Measurements from ENCODE around the gene CRYL1. TPM values are rescaled to one million over a fixed set of nuclear protein-coding genes. Genes with fewer than 3 reads are reported as not detected.
A peak's percentile ranks its signal among the peaks of the same experiment; 100 is the strongest.

CRYL1 gene
- polyA plus RNA-seq, 1 of the 3 experiments (the other 2 are of a cell fraction), result 34.8 TPM

DNA sequence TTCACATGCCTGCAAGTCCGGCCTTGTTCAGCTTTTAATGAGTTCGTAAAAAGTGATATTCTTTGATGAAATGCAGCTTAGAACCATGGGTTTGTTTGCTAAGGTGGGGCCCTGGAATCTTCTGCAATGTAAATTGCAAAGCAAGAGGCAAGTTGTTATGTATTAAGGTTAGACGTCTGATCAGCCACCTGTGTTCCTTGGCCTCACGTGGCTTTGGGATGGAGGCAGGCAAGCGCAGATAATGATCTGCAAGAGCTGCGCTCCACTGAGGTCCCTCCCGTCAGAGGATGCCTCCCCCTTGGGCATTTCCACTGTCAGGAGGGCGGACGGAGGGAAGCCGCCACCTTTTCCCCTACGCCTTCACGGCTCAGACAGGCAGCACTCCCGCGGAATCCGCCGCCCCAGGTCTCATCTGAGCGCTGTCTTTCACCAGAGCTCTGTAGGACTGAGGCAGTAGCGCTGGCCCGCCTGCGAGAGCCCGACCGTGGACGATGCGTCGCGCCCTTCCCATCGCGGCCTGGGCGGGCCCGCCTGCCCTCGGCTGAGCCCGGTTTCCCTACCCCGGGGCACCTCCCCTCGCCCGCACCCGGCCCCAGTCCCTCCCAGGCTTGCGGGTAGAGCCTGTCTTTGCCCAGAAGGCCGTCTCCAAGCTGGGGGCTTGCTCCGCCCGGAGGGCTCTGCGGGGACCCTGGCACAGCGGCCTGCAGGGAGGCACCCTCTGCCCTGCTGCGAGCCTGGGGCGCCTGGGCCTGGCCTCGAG, 110.9 kb downstream of the CRYL1 start:
- 67% methylated on average over 9 of the region's 45 CpGs for WGBS (ENCODE audit: low lambda C conversion rate)
- peaks cover 13% of the 10 kb centered on the region for H3F3A ChIP-seq (replicated peaks; ENCODE audit: insufficient read depth)
- no peak overlapping the region for H3K4me2 ChIP-seq
- no peaks in the 10 kb centered on the region for H3K9me2 ChIP-seq
- H3K36me3 ChIP-seq (replicated peaks in 1 of 2; ENCODE audit: control insufficient read depth in 1 of 2, insufficient read depth in 2 of 2, low read length in 1 of 2), result no peaks in the 10 kb centered on the region
- DNase-seq, result peak; percentile 41
- ChIA-PET CTCF (no interaction called here), POLR2A (no interaction called here)
- H3K9ac ChIP-seq, result no peak overlapping the region
- H3K27ac ChIP-seq (ENCODE audit: low read depth in 2 of 2, low read length in 1 of 2), result no peak overlapping the region
- no peak overlapping the region for H3K4me3 ChIP-seq (ENCODE audit: low read depth in 2 of 2, low read length in 1 of 2)
- H3K79me2 ChIP-seq (ENCODE audit: insufficient read depth), result no peaks in the 10 kb centered on the region
- no peaks in the 10 kb centered on the region; a peak in 2 of 4 replicates for H3K4me1 ChIP-seq (ENCODE audit: control insufficient read depth in 1 of 2, insufficient read depth in 2 of 2, low read depth in 1 of 2, low read length in 1 of 2)
- no peak overlapping the region for H2AFZ ChIP-seq (ENCODE audit: low read depth)
- H3K9me3 ChIP-seq, result no peaks in the 10 kb centered on the region
- peaks cover 5% of the 10 kb centered on the region for H4K20me1 ChIP-seq (ENCODE audit: insufficient read depth)
- H3K27me3 ChIP-seq (ENCODE audit: insufficient read depth), result no peaks in the 10 kb centered on the region
- TF ChIP-seq CHD2 (IDR thresholded peaks at IDR 0.05; ENCODE audit: low read length, partially characterized antibody) (no peak), NRF1 (IDR thresholded peaks at IDR 0.05; ENCODE audit: low read depth, low read length) (no peak)

DNA sequence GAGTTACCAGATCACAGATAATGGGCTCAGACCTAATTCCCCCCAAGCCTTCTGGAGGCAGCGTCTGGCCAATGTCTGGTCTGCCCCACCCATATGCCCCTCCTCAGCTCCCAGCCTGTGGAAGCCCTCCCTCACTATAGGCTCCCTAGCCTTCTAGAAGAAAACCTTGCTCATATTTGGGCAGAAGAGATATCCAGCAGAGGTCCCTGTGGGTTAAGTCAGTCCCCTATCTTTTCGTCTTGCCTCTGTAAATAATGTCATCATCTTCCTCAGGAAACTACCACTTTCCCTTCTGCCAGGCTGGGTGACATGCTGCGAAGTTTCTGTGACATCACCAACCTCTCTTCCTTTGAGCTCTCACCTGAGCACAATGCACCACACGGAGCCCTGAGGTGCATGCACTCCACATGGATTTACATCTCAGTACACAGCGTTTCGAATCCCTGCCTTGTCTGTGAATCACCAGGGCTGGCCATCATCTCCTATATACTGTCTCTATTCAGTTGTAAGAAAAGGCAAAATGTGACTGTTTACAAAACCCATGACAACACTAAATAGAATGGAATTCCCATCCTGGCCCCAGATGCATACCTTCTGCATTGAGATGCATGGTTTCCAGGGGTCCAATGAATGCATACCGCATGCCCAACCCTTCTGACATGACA, 112.8 kb downstream of the CRYL1 start:
- TF ChIP-seq SIN3A (IDR thresholded peaks at IDR 0.05; ENCODE audit: borderline replicate concordance, low read depth, low read length), result no peak
- no peak for TF ChIP-seq TEAD4 (IDR thresholded peaks at IDR 0.05; ENCODE audit: borderline replicate concordance, insufficient read depth)
- TF ChIP-seq TCF12 (IDR thresholded peaks at IDR 0.05), result no peak
- no peak for TF ChIP-seq RFX5 (IDR thresholded peaks at IDR 0.05; ENCODE audit: low read length)
- no peak for TF ChIP-seq CHD2 (IDR thresholded peaks at IDR 0.05; ENCODE audit: low read length, partially characterized antibody)
- no peak for TF ChIP-seq GABPA (IDR thresholded peaks at IDR 0.05; ENCODE audit: low read depth)
- TF ChIP-seq, protein P1, sequence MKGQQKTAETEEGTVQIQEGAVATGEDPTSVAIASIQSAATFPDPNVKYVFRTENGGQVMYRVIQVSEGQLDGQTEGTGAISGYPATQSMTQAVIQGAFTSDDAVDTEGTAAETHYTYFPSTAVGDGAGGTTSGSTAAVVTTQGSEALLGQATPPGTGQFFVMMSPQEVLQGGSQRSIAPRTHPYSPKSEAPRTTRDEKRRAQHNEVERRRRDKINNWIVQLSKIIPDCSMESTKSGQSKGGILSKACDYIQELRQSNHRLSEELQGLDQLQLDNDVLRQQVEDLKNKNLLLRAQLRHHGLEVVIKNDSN (IDR thresholded peaks at IDR 0.05; ENCODE audit: borderline replicate concordance, low read depth), result no peak
- no peak for TF ChIP-seq ZBTB33 (IDR thresholded peaks at IDR 0.05; ENCODE audit: borderline replicate concordance, low read depth)
- no peak for TF ChIP-seq JUND (IDR thresholded peaks at IDR 0.05)
- TF ChIP-seq SMC3 (IDR thresholded peaks at IDR 0.05; ENCODE audit: low read depth, low read length), result no peak
- no peak for TF ChIP-seq POLR2AphosphoS5 (IDR thresholded peaks at IDR 0.05; ENCODE audit: low read depth, low read length)
- no peak for TF ChIP-seq GATA2 (CRISPR knock-in tag; IDR thresholded peaks at IDR 0.05)
- no peak overlapping the region for H3K4me3 ChIP-seq (ENCODE audit: low read depth in 2 of 2, low read length in 1 of 2)
- no peak for DNase-seq
- no peaks in the 10 kb centered on the region for H3F3A ChIP-seq (replicated peaks; ENCODE audit: insufficient read depth)
- H4K20me1 ChIP-seq (ENCODE audit: insufficient read depth), result no peaks in the 10 kb centered on the region
- no peaks in the 10 kb centered on the region for H3K9me3 ChIP-seq
- POLR2A ChIA-PET, result no interaction called here
- no peaks in the 10 kb centered on the region for H3K27me3 ChIP-seq (ENCODE audit: insufficient read depth)
- H3K9ac ChIP-seq, result no peak overlapping the region
- H3K4me2 ChIP-seq, result no peak overlapping the region
- no peaks in the 10 kb centered on the region for H3K79me2 ChIP-seq (ENCODE audit: insufficient read depth)
- H3K27ac ChIP-seq (ENCODE audit: low read depth in 2 of 2, low read length in 1 of 2), result no peak overlapping the region
- H3K36me3 ChIP-seq (replicated peaks in 1 of 2; ENCODE audit: control insufficient read depth in 1 of 2, insufficient read depth in 2 of 2, low read length in 1 of 2), result no peaks in the 10 kb centered on the region
- WGBS (ENCODE audit: low lambda C conversion rate), result 83% methylated on average over 7 of the region's 7 CpGs
- H2AFZ ChIP-seq (ENCODE audit: low read depth), result no peak overlapping the region
- no peaks in the 10 kb centered on the region for H3K9me2 ChIP-seq
- H3K4me1 ChIP-seq (ENCODE audit: control insufficient read depth in 1 of 2, insufficient read depth in 2 of 2, low read depth in 1 of 2, low read length in 1 of 2), result no peaks in the 10 kb centered on the region; a peak in 2 of 4 replicates
- CTCF ChIA-PET, result no interaction called here

Measured in SK-N-SH (cell line).